GM18951 (cell line): ENCODE results near the gene SH3BP1.
"Not testable (repeated sequence)": the region's sequence is repeated elsewhere in the genome, so short reads cannot be mapped to it uniquely, and the experiment has no call there.

ENCODE experiments used
- POLR2A ChIP-seq: IDR thresholded peaks from 4 replicates; pipeline ENCODE4 v1.6.1; 2011; ENCODE audit warnings: mild to moderate bottlenecking; ENCODE audit not compliant: insufficient read length, insufficient read depth; ENCODE audit errors: extremely low read depth
- in situ Hi-C: fragments of 300-500 bp; cut with MboI; formaldehyde crosslinking; loops from one replicate; pipeline ENCODE4 v1.12.0; 2022; ENCODE audit warnings: low sequenced_read_pairs, mixed read lengths, inconsistent platforms; ENCODE audit not compliant: unreplicated experiment

The SH3BP1 gene

GRCh38 chr22:37677493-37677974, 38.1 kb downstream of the SH3BP1 start:
- no peak for TF ChIP-seq POLR2A
- in situ Hi-C loops, result no loop called here

- no peak for TF ChIP-seq POLR2A
- in situ Hi-C loops, result no loop called here
Measured at GRCh38 chr22:37678372-37678771, 38.9 kb downstream of the SH3BP1 start.

- in situ Hi-C loops, result no loop called here
Measured at GRCh38 chr22:37679670-37680069, 40.2 kb downstream of the SH3BP1 start.

DNA sequence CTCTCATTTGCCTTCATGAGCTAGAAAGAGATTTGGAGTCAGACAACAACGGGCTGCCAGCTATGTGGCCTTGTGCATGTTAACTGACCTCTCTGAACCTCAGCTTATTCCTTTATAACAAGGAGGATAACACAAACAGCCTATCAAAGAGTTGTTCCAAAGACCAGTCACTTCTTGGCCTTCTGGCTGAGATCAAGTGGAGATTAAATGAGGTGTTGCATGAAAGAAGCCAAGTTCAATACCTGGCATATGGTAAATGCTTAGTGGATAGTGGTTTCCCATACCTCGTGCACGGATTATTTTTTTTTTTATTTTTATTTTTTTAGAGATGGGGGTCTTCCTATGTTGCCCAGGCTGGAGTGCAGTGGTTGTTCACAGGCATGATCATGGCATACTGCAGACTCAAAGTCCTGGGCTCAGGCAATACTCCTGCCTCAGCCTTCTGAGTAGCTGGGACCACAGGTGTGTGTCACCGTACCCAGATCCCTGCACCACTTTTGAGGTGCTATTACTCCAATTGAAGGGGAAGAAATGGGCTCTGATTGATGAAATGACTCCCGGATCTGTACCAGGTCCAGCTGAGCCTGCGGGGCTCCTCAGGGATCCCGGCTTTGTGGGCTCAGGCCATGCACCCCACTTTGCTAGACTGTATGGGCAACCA, 40.9 kb downstream of the SH3BP1 start:
- TF ChIP-seq POLR2A, result peak; percentile 6
- in situ Hi-C loops, result no loop called here

More at GRCh38 chr22:37679670-37680069, 40.2 kb downstream of the SH3BP1 start:
- TF ChIP-seq POLR2A, result no peak

DNA sequence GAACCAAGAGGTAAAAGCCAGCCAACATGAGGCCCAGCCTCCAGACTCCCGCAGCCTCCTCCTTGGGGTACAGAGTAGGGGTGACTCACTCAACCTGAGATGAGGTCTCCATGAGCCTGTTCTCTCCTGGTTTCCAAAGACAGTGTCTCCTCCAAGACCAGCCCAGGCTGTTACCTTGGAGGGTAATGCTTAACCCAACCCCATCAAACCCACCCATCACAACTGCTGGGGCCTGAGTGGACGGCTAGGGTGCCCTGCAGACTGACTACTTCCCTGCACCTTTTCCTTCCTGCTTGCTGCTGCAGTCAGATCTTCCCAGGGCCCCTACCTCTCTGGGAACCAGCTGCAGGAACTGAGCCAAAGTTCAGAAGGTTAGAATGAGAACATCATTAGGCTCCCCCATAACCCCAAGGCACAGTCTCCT, 41.5 kb downstream of the SH3BP1 start:
- in situ Hi-C loops, result no loop called here
- TF ChIP-seq POLR2A, result no peak

GRCh38 chr22:37681556-37682049, 42.1 kb downstream of the SH3BP1 start:
- in situ Hi-C loops, result no loop called here
- TF ChIP-seq POLR2A, result no peak

DNA sequence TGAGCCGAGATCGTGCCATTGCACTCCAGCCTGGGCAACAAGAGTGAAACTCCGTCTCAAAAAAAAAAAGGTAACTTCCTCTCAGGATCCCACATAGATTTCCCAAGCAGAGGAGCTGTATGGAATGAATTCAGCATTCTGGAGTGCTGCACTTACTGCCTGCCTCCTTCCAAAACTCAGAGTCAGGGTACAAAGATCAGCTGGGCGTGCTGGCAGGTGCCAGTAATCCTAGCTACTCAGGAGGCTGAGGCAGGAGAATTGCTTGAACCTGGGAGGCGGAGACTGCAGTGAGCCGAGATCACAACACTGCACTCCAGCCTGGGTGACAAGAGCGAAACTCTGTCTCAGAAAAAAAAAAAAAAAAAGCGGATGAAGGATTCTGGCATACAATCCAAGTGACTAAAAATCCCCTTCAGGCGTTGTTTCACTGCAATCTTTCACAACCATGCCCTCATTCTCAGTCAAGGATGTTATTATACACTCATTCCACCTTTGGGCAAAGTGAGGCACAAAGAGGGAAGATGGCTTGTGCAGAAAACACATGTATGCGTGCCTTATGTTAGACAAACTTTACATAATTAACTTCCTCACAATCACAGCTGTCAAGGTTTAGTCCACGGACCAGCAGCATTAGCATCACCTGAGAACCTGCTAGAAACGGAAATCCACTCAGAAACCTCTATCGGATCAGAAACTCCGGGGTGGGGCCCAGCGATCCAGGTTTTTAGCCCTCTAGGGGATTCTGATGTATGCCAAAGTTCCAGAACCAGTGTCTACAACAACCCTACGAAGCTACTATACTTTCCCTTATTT, 45.5 kb downstream of the SH3BP1 start:
- in situ Hi-C loops, result no loop called here

GRCh38 chr22:37686002-37686982, 46.8 kb downstream of the SH3BP1 start, which contains the start of gene NOL12:
TSS of gene NOL12 (plus strand) at chr22:37686343. CDS start at chr22:37686393, 50 bp downstream.
- TF ChIP-seq POLR2A, result peak; percentile 69
- in situ Hi-C loops, result no loop called here

More for the DNA sequence above, 45.5 kb downstream of the SH3BP1 start:
- TF ChIP-seq POLR2A, result no peak

- no peak for TF ChIP-seq POLR2A
- in situ Hi-C loops, result no loop called here
Measured at GRCh38 chr22:37690407-37690806, 50.9 kb downstream of the SH3BP1 start.

GRCh38 chr22:37690901-37691504, 51.5 kb downstream of the SH3BP1 start:
- in situ Hi-C loops, result no loop called here
- TF ChIP-seq POLR2A, result no peak

- in situ Hi-C loops, result no loop called here
- TF ChIP-seq POLR2A, result no peak
Measured at GRCh38 chr22:37692627-37693285, 53.3 kb downstream of the SH3BP1 start.

DNA sequence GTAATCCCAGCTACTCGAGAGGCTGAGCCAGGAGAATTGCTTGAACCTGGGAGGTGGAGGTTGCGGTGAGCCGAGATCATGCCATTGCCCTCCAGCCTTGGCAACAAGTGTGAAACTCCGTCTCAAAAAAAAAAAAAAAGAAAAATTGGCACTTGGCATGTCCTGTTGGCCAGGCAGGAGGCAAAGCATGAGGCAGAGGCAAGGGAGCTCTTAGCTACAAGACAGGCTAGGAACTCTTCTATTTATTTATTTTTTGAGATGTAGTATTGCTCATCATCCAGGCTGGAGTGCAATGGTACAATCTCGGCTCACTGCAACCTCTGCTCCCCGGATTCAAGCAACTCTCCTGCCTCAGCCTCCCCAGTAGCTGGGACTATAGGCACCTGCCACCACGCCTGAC, 54.7 kb downstream of the SH3BP1 start:
- in situ Hi-C loops, result not testable (repeated sequence)

DNA sequence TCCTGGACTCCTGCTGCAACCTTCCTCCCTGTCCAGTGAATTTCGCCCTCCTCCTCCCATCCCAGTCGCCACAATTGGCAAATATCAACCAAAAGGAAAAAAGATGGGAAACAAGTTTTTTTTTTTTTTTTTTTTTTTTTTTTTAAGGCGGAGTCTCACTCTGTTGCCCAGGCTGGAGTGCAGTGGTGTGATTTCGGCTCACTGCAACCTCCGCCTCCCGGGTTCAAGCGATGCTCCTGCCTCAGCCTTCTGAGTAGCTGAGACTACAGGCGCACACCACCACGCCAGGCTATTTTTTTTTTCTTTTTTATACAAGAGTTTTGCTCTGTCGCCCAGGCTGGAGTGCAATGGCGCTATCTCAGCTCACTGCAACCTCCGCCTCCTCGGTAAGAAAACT, 56.8 kb downstream of the SH3BP1 start:
- in situ Hi-C loops, result not testable (repeated sequence)
